ENCODE measurements around the gene CROT.
A peak's percentile ranks its signal among the peaks of the same experiment; 100 is the strongest.
"Not testable (repeated sequence)": the region's sequence is repeated elsewhere in the genome, so short reads cannot be mapped to it uniquely, and the experiment has no call there.

The CROT gene

GRCh38 chr7:87345166-87345927 is at the start of gene CROT:
CROT (plus strand) TSS chr7:87345664; CDS start chr7:87349069, 3,405 bp downstream.
- peak; percentile 95 for DNase-seq

GRCh38 chr7:87300756-87301155 is 44.7 kb upstream of the CROT start:
- no peak for DNase-seq

GRCh38 chr7:87310790-87311419 is 34.6 kb upstream of the CROT start:
- no peak for DNase-seq

GRCh38 chr7:87312215-87312865 is 33.1 kb upstream of the CROT start:
- DNase-seq: peak; percentile 66

GRCh38 chr7:87316097-87316700 is 29.3 kb upstream of the CROT start:
- DNase-seq: no peak

- DNase-seq: no peak
Measured at GRCh38 chr7:87316846-87317552, 28.5 kb upstream of the CROT start.

- DNase-seq: no peak
Measured at GRCh38 chr7:87317691-87318245, 27.7 kb upstream of the CROT start.

GRCh38 chr7:87318741-87319140 is 26.7 kb upstream of the CROT start:
- no peak for DNase-seq

- DNase-seq: not testable (repeated sequence)
Measured at GRCh38 chr7:87319154-87319581, 26.3 kb upstream of the CROT start.

- no peak for DNase-seq
Measured at GRCh38 chr7:87322912-87323311, 22.6 kb upstream of the CROT start.

GRCh38 chr7:87325576-87326370 is 19.7 kb upstream of the CROT start:
- no peak for DNase-seq

GRCh38 chr7:87328281-87328680 is 17.2 kb upstream of the CROT start:
- no peak for DNase-seq

- DNase-seq: no peak
Measured at GRCh38 chr7:87330316-87330715, 15.1 kb upstream of the CROT start.

- DNase-seq: no peak
Measured at GRCh38 chr7:87330942-87331341, 14.5 kb upstream of the CROT start.

- DNase-seq: no peak
Measured at GRCh38 chr7:87331687-87332252, 13.7 kb upstream of the CROT start.

GRCh38 chr7:87332321-87332720 is 13.1 kb upstream of the CROT start:
- DNase-seq: no peak

- no peak for DNase-seq
Measured at GRCh38 chr7:87336136-87336535, 9.3 kb upstream of the CROT start.

GRCh38 chr7:87337331-87337730 is 8.1 kb upstream of the CROT start:
- DNase-seq: no peak

GRCh38 chr7:87339373-87339897 is 6.0 kb upstream of the CROT start:
- DNase-seq: no peak

GRCh38 chr7:87341441-87341840 is 4.0 kb upstream of the CROT start:
- DNase-seq: no peak

- DNase-seq: no peak
Measured at GRCh38 chr7:87342231-87342630, 3.2 kb upstream of the CROT start.
